Stimulated activated CD4-positive, alpha-beta T cell treated with anti-CD3 and anti-CD28 coated beads, Interleukin-12 subunit alpha, Interleukin-12 subunit beta, amount 100 ng/mL, for 24 hours (primary cell): ENCODE results near the gene LRRC17.
A peak's percentile ranks its signal among the peaks of the same experiment; 100 is the strongest.

Experiments
- DNase-seq, 2 experiments: peaks; one replicate each; pipeline ENCODE4 v3.0.0-alpha.2; 2020; ENCODE audit warnings: low read depth in 2 of 2

LRRC17 gene

GRCh38 chr7:102912742-102913141, at the start of gene LRRC17:
Gene LRRC17 (plus strand): TSS chr7:102913000. CDS start chr7:102933914, 20,914 bp downstream.
- no peak for DNase-seq

GRCh38 chr7:102864958-102865357, 47.8 kb upstream of the LRRC17 start:
- no peak for DNase-seq

- DNase-seq = no peak
Observed at GRCh38 chr7:102866535-102867215, 46.1 kb upstream of the LRRC17 start.

GRCh38 chr7:102869195-102869594, 43.6 kb upstream of the LRRC17 start:
- DNase-seq = no peak

GRCh38 chr7:102872460-102872859, 40.3 kb upstream of the LRRC17 start:
- no peak for DNase-seq

GRCh38 chr7:102873470-102874165, 39.2 kb upstream of the LRRC17 start:
- DNase-seq = no peak

- no peak for DNase-seq
Observed at GRCh38 chr7:102874166-102874829, 38.5 kb upstream of the LRRC17 start.

GRCh38 chr7:102874966-102875365, 37.8 kb upstream of the LRRC17 start:
- no peak for DNase-seq

GRCh38 chr7:102875700-102876295, 37.0 kb upstream of the LRRC17 start:
- peak in 1 of 2 experiments; percentile 3 for DNase-seq

- no peak for DNase-seq
Observed at GRCh38 chr7:102883098-102883860, 29.5 kb upstream of the LRRC17 start.

- DNase-seq = no peak
Observed at GRCh38 chr7:102888561-102889233, 24.1 kb upstream of the LRRC17 start.

GRCh38 chr7:102889851-102890250, 22.9 kb upstream of the LRRC17 start:
- DNase-seq = no peak

- DNase-seq = no peak
Observed at GRCh38 chr7:102890292-102890970, 22.4 kb upstream of the LRRC17 start.

GRCh38 chr7:102890971-102891692, 21.7 kb upstream of the LRRC17 start:
- DNase-seq = no peak

- no peak for DNase-seq
Observed at GRCh38 chr7:102891693-102892261, 21.0 kb upstream of the LRRC17 start.

GRCh38 chr7:102892631-102893278, 20.0 kb upstream of the LRRC17 start:
- no peak for DNase-seq

- no peak for DNase-seq
Observed at GRCh38 chr7:102895602-102896001, 17.2 kb upstream of the LRRC17 start.

GRCh38 chr7:102896585-102896984, 16.2 kb upstream of the LRRC17 start:
- no peak for DNase-seq

GRCh38 chr7:102897211-102897631, 15.6 kb upstream of the LRRC17 start:
- no peak for DNase-seq
